Panc1 (cell line): ENCODE measurements around the gene ZNF334. TPM values are rescaled to one million over a fixed set of nuclear protein-coding genes. Genes with fewer than 3 reads are reported as not detected.

Source experiments
- ATAC-seq: fragments of 200-7000 bp; cut with Tn5 transposase; 2 replicates; pipeline ENCODE4 v1.9.1; 2020; ENCODE audit warnings: mild to moderate bottlenecking, moderate library complexity
- BruUV-seq: library from RNA; stranded (reverse); fragments of 400-500 nt; replicated peaks from 2 replicates; lab custom pipeline; 2021; lab: Mats Ljungman, UMichigan
- CTCF ChIA-PET: fragments of 300-600 bp; sonication (Branson Sonifier 250); formaldehyde crosslinking; loops from one replicate; lab custom pipeline; 2022; ENCODE audit warnings: antibody characterized with exemption; lab: Charles Lee
- POLR2A ChIA-PET: fragments of 300-600 bp; sonication (Branson Sonifier 250); formaldehyde crosslinking; loops from one replicate; lab custom pipeline; 2022; ENCODE audit warnings: antibody characterized with exemption; lab: Charles Lee
- DNase-seq: peaks from one replicate; pipeline ENCODE4 v3.0.0-alpha.2; 2010; ENCODE audit warnings: low read depth, low spot score
- H3K27ac ChIP-seq: 2 replicates; pipeline ENCODE4 v1.5.1; 2011; ENCODE audit warnings: mild to moderate bottlenecking, low read length, inconsistent platforms
- H3K27me3 ChIP-seq: fragments of 200-500 bp; sonication (Bioruptor generic); 2 replicates; pipeline ENCODE4 v1.6.0; 2014; ENCODE audit warnings: low read length, inconsistent platforms; ENCODE audit not compliant: control insufficient read depth, insufficient read depth
- H3K36me3 ChIP-seq: fragments of 200-500 bp; sonication (Bioruptor generic); 2 replicates; pipeline ENCODE4 v1.5.1; 2014; ENCODE audit warnings: inconsistent platforms, mild to moderate bottlenecking, low read length, moderate library complexity; ENCODE audit not compliant: control insufficient read depth, insufficient read depth
- H3K4me1 ChIP-seq: 2 replicates; pipeline ENCODE4 v1.5.1; 2011; ENCODE audit warnings: inconsistent platforms, mild to moderate bottlenecking, low read length, moderate library complexity; ENCODE audit not compliant: control insufficient read depth, insufficient read depth
- H3K4me3 ChIP-seq, 2 experiments: 2 replicates each; pipeline ENCODE4 v1.5.1; 2011 to 2012; ENCODE audit warnings: low read depth in 2 of 2, low read length in 2 of 2, mild to moderate bottlenecking in 2 of 2, inconsistent platforms in 1 of 2, moderate library complexity in 1 of 2
- H3K9me3 ChIP-seq: fragments of 200-500 bp; sonication (Bioruptor generic); 2 replicates; pipeline ENCODE4 v1.5.1; 2014; ENCODE audit warnings: low read depth, mild to moderate bottlenecking, inconsistent platforms, low read length, moderate library complexity; ENCODE audit not compliant: control insufficient read depth, insufficient read depth
- CTCF ChIP-seq: fragments of 450-650 bp; IDR thresholded peaks from 2 replicates; pipeline ENCODE4 v1.5.1; 2017; ENCODE audit warnings: mild to moderate bottlenecking
- POLR2AphosphoS5 ChIP-seq: IDR thresholded peaks from 2 replicates; pipeline ENCODE4 v1.6.1; 2012; ENCODE audit warnings: mild to moderate bottlenecking, low read depth, low read length, moderate library complexity
- SIN3A ChIP-seq: IDR thresholded peaks from 2 replicates; pipeline ENCODE4 v1.6.1; 2012; ENCODE audit warnings: low read depth, mild to moderate bottlenecking, low read length, moderate library complexity, borderline replicate concordance; ENCODE audit not compliant: insufficient read depth
- TCF7L2 ChIP-seq: IDR thresholded peaks from 2 replicates; pipeline ENCODE4 v1.6.1; 2011; ENCODE audit warnings: mild to moderate bottlenecking, low read depth, low read length, inconsistent platforms
- in situ Hi-C: cut with HindIII; loops from 2 replicates; pipeline ENCODE4 v1.10.0; 2016; ENCODE audit warnings: low sequenced_read_pairs, low pct_unique_long_range_greater_than_20kb
- intact Hi-C: fragments of 100-400 bp; cut with micrococcal nuclease; formaldehyde crosslinking; loops from one replicate; pipeline ENCODE4 v1.10.0; 2022; ENCODE audit not compliant: unreplicated experiment
- total RNA-seq: library from RNA; stranded (reverse); gene quantifications from one replicate; pipeline ENCODE4 v1.2.1, GENCODE V29; 2021; ENCODE audit not compliant: unreplicated experiment
- TF ChIP-seq, protein P1 (sequence below), 2 experiments: IDR thresholded peaks; 2 replicates each; pipeline ENCODE4 v1.6.1; 2011 to 2012; ENCODE audit warnings: low read depth in 2 of 2, control low read depth in 1 of 2, low read length in 1 of 2, mild to moderate bottlenecking in 1 of 2, moderate library complexity in 1 of 2; ENCODE audit not compliant: insufficient read depth in 1 of 2

ZNF334 gene
- total RNA-seq, 1 experiment from 2014 or later: 0.28 TPM

DNA sequence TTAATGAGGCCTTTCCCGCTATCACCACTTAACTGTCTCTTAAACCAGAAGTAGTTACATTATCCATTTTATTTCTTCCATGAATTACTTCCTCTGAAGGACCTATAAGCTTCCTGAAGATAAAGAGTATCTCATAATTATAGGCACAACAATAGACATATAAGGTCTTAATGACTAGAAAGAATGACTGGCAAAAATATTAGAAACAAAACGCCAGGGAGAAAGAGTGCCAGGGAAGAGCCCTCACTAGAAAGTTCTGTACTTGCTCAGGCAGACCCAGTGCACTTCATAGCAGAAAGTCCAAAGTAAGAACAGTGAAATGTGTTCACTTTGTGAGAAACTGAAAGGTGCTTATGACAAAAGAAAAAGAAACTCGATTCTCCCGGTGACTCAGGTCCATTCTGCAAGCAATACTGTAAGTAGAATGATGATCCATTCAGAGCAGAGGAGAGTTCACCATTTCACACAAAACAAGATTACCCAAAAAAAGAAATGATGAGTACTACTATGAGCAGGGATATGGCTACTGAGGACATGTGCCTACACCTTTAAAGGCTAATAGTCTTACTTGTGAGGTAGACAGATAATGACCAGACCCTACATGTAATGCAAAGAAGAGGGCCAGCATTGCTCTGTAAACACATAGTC lies 5.5 kb downstream of the ZNF334 start:
- ATAC-seq: no peak
- Histone ChIP-seq H3K27ac (no peak overlapping the region), H3K36me3 (no peaks in the 10 kb centered on the region), H3K9me3 (peaks cover 17% of the 10 kb centered on the region; the same call in 1 of the 2 replicates), H3K27me3 (peaks cover 5% of the 10 kb centered on the region; the same call in 1 of the 2 replicates), H3K4me3 (no peak overlapping the region), H3K4me1 (no peaks in the 10 kb centered on the region)
- TF ChIP-seq SIN3A (no peak), TCF7L2 (no peak), POLR2AphosphoS5 (no peak), CTCF (no peak)
- TF ChIP-seq, protein P1, sequence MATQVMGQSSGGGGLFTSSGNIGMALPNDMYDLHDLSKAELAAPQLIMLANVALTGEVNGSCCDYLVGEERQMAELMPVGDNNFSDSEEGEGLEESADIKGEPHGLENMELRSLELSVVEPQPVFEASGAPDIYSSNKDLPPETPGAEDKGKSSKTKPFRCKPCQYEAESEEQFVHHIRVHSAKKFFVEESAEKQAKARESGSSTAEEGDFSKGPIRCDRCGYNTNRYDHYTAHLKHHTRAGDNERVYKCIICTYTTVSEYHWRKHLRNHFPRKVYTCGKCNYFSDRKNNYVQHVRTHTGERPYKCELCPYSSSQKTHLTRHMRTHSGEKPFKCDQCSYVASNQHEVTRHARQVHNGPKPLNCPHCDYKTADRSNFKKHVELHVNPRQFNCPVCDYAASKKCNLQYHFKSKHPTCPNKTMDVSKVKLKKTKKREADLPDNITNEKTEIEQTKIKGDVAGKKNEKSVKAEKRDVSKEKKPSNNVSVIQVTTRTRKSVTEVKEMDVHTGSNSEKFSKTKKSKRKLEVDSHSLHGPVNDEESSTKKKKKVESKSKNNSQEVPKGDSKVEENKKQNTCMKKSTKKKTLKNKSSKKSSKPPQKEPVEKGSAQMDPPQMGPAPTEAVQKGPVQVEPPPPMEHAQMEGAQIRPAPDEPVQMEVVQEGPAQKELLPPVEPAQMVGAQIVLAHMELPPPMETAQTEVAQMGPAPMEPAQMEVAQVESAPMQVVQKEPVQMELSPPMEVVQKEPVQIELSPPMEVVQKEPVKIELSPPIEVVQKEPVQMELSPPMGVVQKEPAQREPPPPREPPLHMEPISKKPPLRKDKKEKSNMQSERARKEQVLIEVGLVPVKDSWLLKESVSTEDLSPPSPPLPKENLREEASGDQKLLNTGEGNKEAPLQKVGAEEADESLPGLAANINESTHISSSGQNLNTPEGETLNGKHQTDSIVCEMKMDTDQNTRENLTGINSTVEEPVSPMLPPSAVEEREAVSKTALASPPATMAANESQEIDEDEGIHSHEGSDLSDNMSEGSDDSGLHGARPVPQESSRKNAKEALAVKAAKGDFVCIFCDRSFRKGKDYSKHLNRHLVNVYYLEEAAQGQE (IDR thresholded peaks at IDR 0.05; ENCODE audit: insufficient read depth in 1 of 2, low read depth in 2 of 2, low read length in 1 of 2): no peak
- intact Hi-C loops: no loop called here
- no TSS peak for BruUV-seq
- ChIA-PET POLR2A (no interaction called here), CTCF (no interaction called here)
- in situ Hi-C loops: no loop called here
- no peak for DNase-seq

DNA sequence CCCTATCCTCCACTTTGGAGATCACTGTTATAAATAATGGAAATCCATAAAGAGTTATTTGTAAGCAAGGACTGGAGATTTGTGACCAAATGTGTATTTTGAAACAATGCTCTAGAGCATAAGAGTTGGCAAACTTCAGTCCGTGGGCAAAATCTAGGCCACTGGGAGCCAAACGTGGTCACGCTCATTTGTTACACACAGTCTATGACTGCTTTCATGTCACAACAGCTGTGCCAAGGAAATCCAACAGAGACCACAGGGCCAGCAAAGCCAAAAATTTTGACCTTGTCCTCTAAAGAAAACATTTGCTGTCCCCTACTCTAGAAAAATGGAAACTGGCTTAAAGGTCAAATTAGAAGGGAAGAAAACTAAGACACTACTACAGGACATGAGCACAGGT lies 7.9 kb downstream of the ZNF334 start:
- POLR2A ChIA-PET: no interaction called here
- Histone ChIP-seq H3K9me3 (peaks cover 40% of the 10 kb centered on the region), H3K27me3 (peaks cover 2% of the 10 kb centered on the region; the same call in 1 of the 2 replicates), H3K4me1 (no peaks in the 10 kb centered on the region), H3K27ac (no peak overlapping the region), H3K36me3 (no peaks in the 10 kb centered on the region), H3K4me3 (no peak overlapping the region)
- CTCF ChIA-PET: no interaction called here
- TF ChIP-seq POLR2AphosphoS5: no peak
- no peak for TF ChIP-seq TCF7L2
- TF ChIP-seq SIN3A: no peak
- TF ChIP-seq, protein P1 (IDR thresholded peaks at IDR 0.05; ENCODE audit: insufficient read depth in 1 of 2, low read depth in 2 of 2, low read length in 1 of 2): no peak
- TF ChIP-seq CTCF: no peak
- BruUV-seq: no TSS peak
- in situ Hi-C loops (no loop called here), intact Hi-C loops (no loop called here)
- no peak for DNase-seq
- ATAC-seq: no peak
